ENCODE results near the gene APOC3.
"Not testable (repeated sequence)": the region's sequence is repeated elsewhere in the genome, so short reads cannot be mapped to it uniquely, and the experiment has no call there.

APOC3 gene

GRCh38 chr11:116830184-116830912 is 641 bp downstream of the APOC3 start:
- DNase-seq (ENCODE audit: low read depth in 2 of 2, low spot score in 1 of 2) = no peak

GRCh38 chr11:116831790-116832349 is 2.2 kb downstream of the APOC3 start:
- DNase-seq (ENCODE audit: low read depth in 2 of 2, low spot score in 1 of 2) = no peak

GRCh38 chr11:116832350-116833290 is 2.9 kb downstream of the APOC3 start:
- no peak for DNase-seq (ENCODE audit: low read depth in 2 of 2, low spot score in 1 of 2)

GRCh38 chr11:116833491-116833815 is 3.7 kb downstream of the APOC3 start:
- no peak for DNase-seq (ENCODE audit: low read depth in 2 of 2, low spot score in 1 of 2)

- DNase-seq (ENCODE audit: low read depth in 2 of 2, low spot score in 1 of 2) = no peak
Observed at GRCh38 chr11:116833816-116834534, 4.3 kb downstream of the APOC3 start.

GRCh38 chr11:116834535-116835041 is 4.9 kb downstream of the APOC3 start:
- DNase-seq (ENCODE audit: low read depth in 2 of 2, low spot score in 1 of 2) = not testable (repeated sequence)

- no peak for DNase-seq (ENCODE audit: low read depth in 2 of 2, low spot score in 1 of 2)
Observed at GRCh38 chr11:116835042-116835772, 5.5 kb downstream of the APOC3 start.

- peak; percentile 49 to 59 for DNase-seq (ENCODE audit: low read depth in 2 of 2, low spot score in 1 of 2)
Observed at GRCh38 chr11:116835791-116836631, 6.3 kb downstream of the APOC3 start.

GRCh38 chr11:116836632-116836991 is 6.9 kb downstream of the APOC3 start:
- no peak for DNase-seq (ENCODE audit: low read depth in 2 of 2, low spot score in 1 of 2)

- no peak for DNase-seq (ENCODE audit: low read depth in 2 of 2, low spot score in 1 of 2)
Observed at GRCh38 chr11:116837231-116838091, 7.8 kb downstream of the APOC3 start, which contains the start of gene APOA1. APOA1 (minus strand) TSS chr11:116837622; CDS start chr11:116837387, 235 bp downstream.

- DNase-seq (ENCODE audit: low read depth in 2 of 2, low spot score in 1 of 2) = no peak
Observed at GRCh38 chr11:116838321-116839084, 8.8 kb downstream of the APOC3 start.

GRCh38 chr11:116840224-116840745 is 10.6 kb downstream of the APOC3 start:
- no peak for DNase-seq (ENCODE audit: low read depth in 2 of 2, low spot score in 1 of 2)

- no peak for DNase-seq (ENCODE audit: low read depth in 2 of 2, low spot score in 1 of 2)
Observed at GRCh38 chr11:116840746-116841296, 11.1 kb downstream of the APOC3 start.

GRCh38 chr11:116842117-116842516 is 12.4 kb downstream of the APOC3 start:
- DNase-seq (ENCODE audit: low read depth in 2 of 2, low spot score in 1 of 2) = no peak

GRCh38 chr11:116842909-116843308 is 13.2 kb downstream of the APOC3 start:
- DNase-seq (ENCODE audit: low read depth in 2 of 2, low spot score in 1 of 2) = no peak

GRCh38 chr11:116843661-116844060 is 14.0 kb downstream of the APOC3 start:
- DNase-seq (ENCODE audit: low read depth in 2 of 2, low spot score in 1 of 2) = no peak

- no peak for DNase-seq (ENCODE audit: low read depth in 2 of 2, low spot score in 1 of 2)
Observed at GRCh38 chr11:116844722-116845121, 15.0 kb downstream of the APOC3 start.

Data from stimulated activated CD8-positive, alpha-beta memory T cell treated with anti-CD3 and anti-CD28 coated beads, Interleukin-4, amount 100 ng/mL, for 1 hour (primary cell).